ENCODE results near the gene GRM7. TPM values are rescaled to one million over a fixed set of nuclear protein-coding genes. Genes with fewer than 3 reads are reported as not detected.
"Not testable (repeated sequence)": the region's sequence is repeated elsewhere in the genome, so short reads cannot be mapped to it uniquely, and the experiment has no call there.

Gene GRM7
- total RNA-seq, 2 experiments from 2014 or later = not detected

GRCh38 chr3:6921066-6921465 is 60.2 kb downstream of the GRM7 start:
- no peak overlapping the region for H3K4me3 Mint-ChIP-seq
- DNase-seq = no peak
- H3K27me3 Mint-ChIP-seq = no peaks in the 10 kb centered on the region
- no peaks in the 10 kb centered on the region for H3K9me3 Mint-ChIP-seq
- no peaks in the 10 kb centered on the region for H3K36me3 Mint-ChIP-seq
- no peak overlapping the region for H3K27ac Mint-ChIP-seq
- H3K4me1 Mint-ChIP-seq = no peaks in the 10 kb centered on the region

- Mint-ChIP-seq H3K9me3 (no peaks in the 10 kb centered on the region), H3K4me1 (no peaks in the 10 kb centered on the region), H3K27me3 (no peaks in the 10 kb centered on the region), H3K36me3 (no peaks in the 10 kb centered on the region), H3K4me3 (no peak overlapping the region), H3K27ac (no peak overlapping the region)
- no peak for DNase-seq
Measured at GRCh38 chr3:6921876-6922275, 61.0 kb downstream of the GRM7 start.

- DNase-seq = no peak
- no peaks in the 10 kb centered on the region for H3K36me3 Mint-ChIP-seq
- H3K4me3 Mint-ChIP-seq = no peak overlapping the region
- no peak overlapping the region for H3K27ac Mint-ChIP-seq
- no peaks in the 10 kb centered on the region for H3K27me3 Mint-ChIP-seq
- no peaks in the 10 kb centered on the region for H3K4me1 Mint-ChIP-seq
- no peaks in the 10 kb centered on the region for H3K9me3 Mint-ChIP-seq
Measured at GRCh38 chr3:6928064-6928463, 67.1 kb downstream of the GRM7 start.

- no peaks in the 10 kb centered on the region for H3K4me1 Mint-ChIP-seq
- no peaks in the 10 kb centered on the region for H3K36me3 Mint-ChIP-seq
- no peaks in the 10 kb centered on the region for H3K27me3 Mint-ChIP-seq
- no peak overlapping the region for H3K27ac Mint-ChIP-seq
- DNase-seq = no peak
- no peak overlapping the region for H3K4me3 Mint-ChIP-seq
- no peaks in the 10 kb centered on the region for H3K9me3 Mint-ChIP-seq
Measured at GRCh38 chr3:6929918-6930317, 69.0 kb downstream of the GRM7 start.

- H3K4me1 Mint-ChIP-seq, H3K27me3 Mint-ChIP-seq, H3K27ac Mint-ChIP-seq, H3K4me3 Mint-ChIP-seq, H3K9me3 Mint-ChIP-seq, DNase-seq, H3K36me3 Mint-ChIP-seq: not testable (repeated sequence)
Measured at GRCh38 chr3:6935418-6935817, 74.5 kb downstream of the GRM7 start.

GRCh38 chr3:6935970-6936369 is 75.1 kb downstream of the GRM7 start:
- Mint-ChIP-seq H3K9me3 (no peaks in the 10 kb centered on the region), H3K4me3 (no peak overlapping the region), H3K27ac (no peak overlapping the region), H3K36me3 (no peaks in the 10 kb centered on the region), H3K4me1 (no peaks in the 10 kb centered on the region), H3K27me3 (no peaks in the 10 kb centered on the region)
- DNase-seq = no peak

- no peaks in the 10 kb centered on the region for H3K27me3 Mint-ChIP-seq
- H3K9me3 Mint-ChIP-seq = no peaks in the 10 kb centered on the region
- H3K27ac Mint-ChIP-seq = no peak overlapping the region
- DNase-seq = no peak
- H3K36me3 Mint-ChIP-seq = no peaks in the 10 kb centered on the region
- no peak overlapping the region for H3K4me3 Mint-ChIP-seq
- H3K4me1 Mint-ChIP-seq = no peaks in the 10 kb centered on the region
Measured at GRCh38 chr3:6962801-6963200, 101.9 kb downstream of the GRM7 start.

- Mint-ChIP-seq H3K9me3 (peaks cover 1% of the 10 kb centered on the region), H3K27me3 (no peaks in the 10 kb centered on the region), H3K4me3 (no peak overlapping the region), H3K36me3 (no peaks in the 10 kb centered on the region), H3K27ac (no peak overlapping the region), H3K4me1 (no peaks in the 10 kb centered on the region)
- DNase-seq = no peak
Measured at GRCh38 chr3:6965881-6966280, 105.0 kb downstream of the GRM7 start.

GRCh38 chr3:6971933-6972332 is 111.0 kb downstream of the GRM7 start:
- H3K36me3 Mint-ChIP-seq = no peaks in the 10 kb centered on the region
- no peak overlapping the region for H3K27ac Mint-ChIP-seq
- H3K4me3 Mint-ChIP-seq = no peak overlapping the region
- H3K27me3 Mint-ChIP-seq = no peaks in the 10 kb centered on the region
- H3K4me1 Mint-ChIP-seq = no peaks in the 10 kb centered on the region
- no peak for DNase-seq
- H3K9me3 Mint-ChIP-seq = peaks cover 1% of the 10 kb centered on the region

GRCh38 chr3:6985848-6986247 is 124.9 kb downstream of the GRM7 start:
- Mint-ChIP-seq H3K27ac (no peak overlapping the region), H3K27me3 (no peaks in the 10 kb centered on the region), H3K4me3 (no peak overlapping the region), H3K4me1 (no peaks in the 10 kb centered on the region), H3K9me3 (no peaks in the 10 kb centered on the region), H3K36me3 (no peaks in the 10 kb centered on the region)
- DNase-seq = no peak

GRCh38 chr3:6989608-6990291 is 128.8 kb downstream of the GRM7 start:
- H3K4me1 Mint-ChIP-seq = no peaks in the 10 kb centered on the region
- no peaks in the 10 kb centered on the region for H3K36me3 Mint-ChIP-seq
- H3K27me3 Mint-ChIP-seq = no peaks in the 10 kb centered on the region
- DNase-seq = no peak
- no peak overlapping the region for H3K4me3 Mint-ChIP-seq
- H3K27ac Mint-ChIP-seq = no peak overlapping the region
- peaks cover 2% of the 10 kb centered on the region for H3K9me3 Mint-ChIP-seq

GRCh38 chr3:6994081-6994668 is 133.3 kb downstream of the GRM7 start:
- Mint-ChIP-seq H3K27me3 (no peaks in the 10 kb centered on the region), H3K4me3 (no peak overlapping the region), H3K4me1 (no peaks in the 10 kb centered on the region), H3K27ac (no peak overlapping the region), H3K36me3 (no peaks in the 10 kb centered on the region), H3K9me3 (peaks cover 4% of the 10 kb centered on the region)
- DNase-seq = no peak

GRCh38 chr3:7000501-7000900 is 139.6 kb downstream of the GRM7 start:
- peaks cover 6% of the 10 kb centered on the region for H3K9me3 Mint-ChIP-seq
- no peak for DNase-seq
- H3K4me1 Mint-ChIP-seq = no peaks in the 10 kb centered on the region
- H3K36me3 Mint-ChIP-seq = no peaks in the 10 kb centered on the region
- H3K27me3 Mint-ChIP-seq = no peaks in the 10 kb centered on the region
- no peak overlapping the region for H3K4me3 Mint-ChIP-seq
- H3K27ac Mint-ChIP-seq = no peak overlapping the region

GRCh38 chr3:7001370-7001769 is 140.5 kb downstream of the GRM7 start:
- DNase-seq = no peak
- no peaks in the 10 kb centered on the region for H3K27me3 Mint-ChIP-seq
- H3K9me3 Mint-ChIP-seq = peaks cover 6% of the 10 kb centered on the region
- no peak overlapping the region for H3K4me3 Mint-ChIP-seq
- H3K4me1 Mint-ChIP-seq = no peaks in the 10 kb centered on the region
- no peak overlapping the region for H3K27ac Mint-ChIP-seq
- no peaks in the 10 kb centered on the region for H3K36me3 Mint-ChIP-seq

GRCh38 chr3:7015683-7016440 is 154.9 kb downstream of the GRM7 start:
- Mint-ChIP-seq H3K36me3 (no peaks in the 10 kb centered on the region), H3K9me3 (peaks cover 5% of the 10 kb centered on the region), H3K27ac (no peak overlapping the region), H3K27me3 (no peaks in the 10 kb centered on the region), H3K4me3 (no peak overlapping the region), H3K4me1 (no peaks in the 10 kb centered on the region)
- no peak for DNase-seq
